Activated CD4-positive, alpha-beta T cell treated with anti-CD3 and anti-CD28 coated beads, Interleukin-2, amount 50 U/mL, for 4 hours (primary cell): ENCODE measurements around the gene AGPAT1.

Experiments used
- DNase-seq, 2 experiments: peaks; one replicate each; pipeline ENCODE4 v3.0.0-alpha.2; 2020

The AGPAT1 gene

GRCh38 chr6:32167761-32168262, 8.1 kb downstream of the AGPAT1 start:
- no peak for DNase-seq

- DNase-seq: no peak
Observed at GRCh38 chr6:32167154-32167760, 8.6 kb downstream of the AGPAT1 start.

- no peak for DNase-seq
Observed at GRCh38 chr6:32166411-32167061, 9.3 kb downstream of the AGPAT1 start.

- no peak for DNase-seq
Observed at GRCh38 chr6:32164295-32164694, 11.6 kb downstream of the AGPAT1 start, which contains the start of gene EGFL8. Gene EGFL8, plus strand, starts transcription at chr6:32164595. Its CDS starts 1,571 bp downstream, at chr6:32166166.

- DNase-seq: no peak
Observed at GRCh38 chr6:32163559-32164258, 12.2 kb downstream of the AGPAT1 start.

GRCh38 chr6:32158052-32158451, 17.8 kb downstream of the AGPAT1 start:
- no peak for DNase-seq

GRCh38 chr6:32156891-32157290, 19.0 kb downstream of the AGPAT1 start:
- DNase-seq: no peak

- peak; percentile 44 to 49 for DNase-seq
Observed at GRCh38 chr6:32154514-32155161, 21.2 kb downstream of the AGPAT1 start.

GRCh38 chr6:32153564-32154513, 22.0 kb downstream of the AGPAT1 start, which contains the start of gene PPT2:
Gene PPT2, plus strand, starts transcription at chr6:32154141. Its CDS starts 454 bp downstream, at chr6:32154595.
- peak; percentile 54 to 55 for DNase-seq

GRCh38 chr6:32152769-32153563, 22.9 kb downstream of the AGPAT1 start:
- no peak for DNase-seq

GRCh38 chr6:32151863-32152768, 23.8 kb downstream of the AGPAT1 start, which contains the start of gene PRRT1:
Gene PRRT1, minus strand, starts transcription at chr6:32151939. Its CDS starts 112 bp downstream, at chr6:32151827.
- no peak for DNase-seq

GRCh38 chr6:32151181-32151862, 24.6 kb downstream of the AGPAT1 start:
- no peak for DNase-seq

GRCh38 chr6:32149932-32150870, 25.7 kb downstream of the AGPAT1 start:
- no peak for DNase-seq

GRCh38 chr6:32149092-32149755, 26.7 kb downstream of the AGPAT1 start:
- DNase-seq: no peak

GRCh38 chr6:32148289-32149091, 27.4 kb downstream of the AGPAT1 start:
- peak; percentile 57 to 59 for DNase-seq

GRCh38 chr6:32147401-32148132, 28.3 kb downstream of the AGPAT1 start:
- DNase-seq: no peak
